Breast epithelium (tissue), 4 donors: ENCODE measurements around the gene CBFA2T2. TPM values are rescaled to one million over a fixed set of nuclear protein-coding genes. Genes with fewer than 3 reads are reported as not detected.
"Not testable (repeated sequence)": the region's sequence is repeated elsewhere in the genome, so short reads cannot be mapped to it uniquely, and the experiment has no call there.

Source experiments
- DNase-seq, 2 donors: peaks; one replicate each; pipeline ENCODE4 v3.0.0-alpha.2; 2019; ENCODE audit warnings: low spot score in 2 of 2
- H3K27ac ChIP-seq, 2 donors: fragments of 200-600 bp; sonication (generic) in 1 of 2; one replicate each; pipeline ENCODE4 v1.5.1; 2016 to 2019; ENCODE audit warnings: mild to moderate bottlenecking in 1 of 2
- H3K27me3 ChIP-seq, 2 donors: fragments of 200-600 bp; sonication (generic) in 1 of 2; one replicate each; pipeline versions ENCODE4 v1.5.1 to v1.6.0; 2017 to 2019; ENCODE audit warnings: control low read depth in 1 of 2, mild to moderate bottlenecking in 1 of 2
- H3K36me3 ChIP-seq: fragments of 200-600 bp; one replicate; pipeline ENCODE4 v1.5.1; 2019
- H3K4me1 ChIP-seq, 2 donors: fragments of 200-600 bp; sonication (generic); one replicate each; pipeline ENCODE4 v1.5.1; 2016 to 2019; ENCODE audit warnings: control low read depth in 1 of 2
- H3K4me3 ChIP-seq, 3 donors: fragments of 200-600 bp; sonication (generic); 1 replicate in 2 of 3; 2 replicates in 1 of 3; pipeline ENCODE4 v1.5.1; 2016 to 2019; ENCODE audit warnings: mild to moderate bottlenecking in 3 of 3, moderate library complexity in 2 of 3
- H3K9me3 ChIP-seq, 2 donors: fragments of 200-600 bp; sonication (generic) in 1 of 2; one replicate each; pipeline ENCODE4 v1.5.1; 2016 to 2019; ENCODE audit warnings: control low read depth in 1 of 2
- POLR2A ChIP-seq: fragments of 450-650 bp; IDR thresholded peaks from one replicate; pipeline ENCODE4 v1.6.1; 2016; ENCODE audit warnings: antibody characterized with exemption, mild to moderate bottlenecking, moderate library complexity
- POLR2AphosphoS5 ChIP-seq, 3 donors: sonication (generic); formaldehyde crosslinking; IDR thresholded peaks; one replicate each; pipeline ENCODE4 v1.6.1; 2017; ENCODE audit warnings: antibody characterized with exemption in 3 of 3
- intact Hi-C: fragments of 100-400 bp; cut with DNase I; formaldehyde crosslinking; loops from one replicate; pipeline ENCODE4 v1.15.1; 2023; ENCODE audit warnings: low total_unique reads
- total RNA-seq, 3 donors: library from RNA; depleted of rRNA; stranded (reverse); fragments of >200 nt; gene quantifications; one replicate each; pipeline ENCODE4 v1.1.0, GENCODE V29; 2016
- TF ChIP-seq, protein P1 (sequence below), 3 donors: fragments of 450-650 bp; IDR thresholded peaks; one replicate each; pipeline ENCODE4 v1.5.1; 2016 to 2017; ENCODE audit warnings: antibody characterized with exemption in 3 of 3, mild to moderate bottlenecking in 3 of 3, moderate library complexity in 3 of 3

Gene CBFA2T2
- total RNA-seq, 3 donors from 2014 or later: 10.9 to 20.9 (median 17.0) TPM

DNA sequence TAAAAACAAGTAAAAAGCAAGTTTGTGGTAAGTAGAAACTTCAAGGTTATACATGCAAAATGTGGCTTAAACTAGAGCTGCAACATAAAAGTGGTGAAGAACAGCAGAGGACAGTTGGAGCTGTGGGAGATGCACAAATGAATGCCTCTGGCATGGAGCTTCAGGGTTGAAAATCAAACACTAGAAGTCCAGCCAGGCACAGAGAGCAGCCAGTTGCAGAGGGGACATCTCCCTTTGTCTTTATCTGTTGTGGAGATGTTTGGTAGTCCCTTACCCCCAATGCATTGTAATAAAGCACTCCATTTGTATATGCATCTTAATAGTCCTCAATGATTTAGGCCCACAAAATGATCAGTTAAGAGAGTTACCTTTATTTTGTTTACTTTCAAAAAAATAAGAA, 99.2 kb downstream of the CBFA2T2 start:
- Histone ChIP-seq H3K4me1 (no peaks in the 10 kb centered on the region), H3K4me3 (no peak overlapping the region), H3K27me3 (no peaks in the 10 kb centered on the region), H3K36me3 (no peaks in the 10 kb centered on the region), H3K27ac (no peak overlapping the region), H3K9me3 (no peaks in the 10 kb centered on the region)
- DNase-seq: no peak
- intact Hi-C loops: no loop called here
- TF ChIP-seq POLR2AphosphoS5 (IDR thresholded peaks at IDR 0.05): no peak
- TF ChIP-seq POLR2A: no peak
- TF ChIP-seq, protein P1, sequence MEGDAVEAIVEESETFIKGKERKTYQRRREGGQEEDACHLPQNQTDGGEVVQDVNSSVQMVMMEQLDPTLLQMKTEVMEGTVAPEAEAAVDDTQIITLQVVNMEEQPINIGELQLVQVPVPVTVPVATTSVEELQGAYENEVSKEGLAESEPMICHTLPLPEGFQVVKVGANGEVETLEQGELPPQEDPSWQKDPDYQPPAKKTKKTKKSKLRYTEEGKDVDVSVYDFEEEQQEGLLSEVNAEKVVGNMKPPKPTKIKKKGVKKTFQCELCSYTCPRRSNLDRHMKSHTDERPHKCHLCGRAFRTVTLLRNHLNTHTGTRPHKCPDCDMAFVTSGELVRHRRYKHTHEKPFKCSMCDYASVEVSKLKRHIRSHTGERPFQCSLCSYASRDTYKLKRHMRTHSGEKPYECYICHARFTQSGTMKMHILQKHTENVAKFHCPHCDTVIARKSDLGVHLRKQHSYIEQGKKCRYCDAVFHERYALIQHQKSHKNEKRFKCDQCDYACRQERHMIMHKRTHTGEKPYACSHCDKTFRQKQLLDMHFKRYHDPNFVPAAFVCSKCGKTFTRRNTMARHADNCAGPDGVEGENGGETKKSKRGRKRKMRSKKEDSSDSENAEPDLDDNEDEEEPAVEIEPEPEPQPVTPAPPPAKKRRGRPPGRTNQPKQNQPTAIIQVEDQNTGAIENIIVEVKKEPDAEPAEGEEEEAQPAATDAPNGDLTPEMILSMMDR (IDR thresholded peaks at IDR 0.05): no peak

DNA sequence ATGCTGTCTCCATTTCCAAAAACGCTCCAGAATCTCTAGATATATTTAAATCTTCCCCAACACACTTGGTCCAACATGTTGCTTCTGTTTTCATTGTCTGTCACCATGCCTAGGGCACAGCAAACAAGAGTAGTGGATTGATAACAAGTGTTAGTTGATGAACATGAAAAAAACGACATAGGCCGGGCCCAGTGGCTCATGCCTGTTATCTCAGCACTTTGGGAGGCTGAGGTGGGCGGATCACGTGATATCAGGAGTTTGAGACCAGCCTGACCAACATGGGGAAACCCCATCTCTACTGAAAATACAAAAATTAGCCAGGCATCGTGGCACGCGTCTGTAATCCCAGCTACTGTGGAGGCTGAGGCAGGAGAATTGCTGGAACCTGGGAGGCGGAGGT, 102.0 kb downstream of the CBFA2T2 start:
- H3K36me3 ChIP-seq, DNase-seq, H3K27me3 ChIP-seq, H3K4me3 ChIP-seq, H3K4me1 ChIP-seq, H3K9me3 ChIP-seq, H3K27ac ChIP-seq, intact Hi-C loops: not testable (repeated sequence)

DNA sequence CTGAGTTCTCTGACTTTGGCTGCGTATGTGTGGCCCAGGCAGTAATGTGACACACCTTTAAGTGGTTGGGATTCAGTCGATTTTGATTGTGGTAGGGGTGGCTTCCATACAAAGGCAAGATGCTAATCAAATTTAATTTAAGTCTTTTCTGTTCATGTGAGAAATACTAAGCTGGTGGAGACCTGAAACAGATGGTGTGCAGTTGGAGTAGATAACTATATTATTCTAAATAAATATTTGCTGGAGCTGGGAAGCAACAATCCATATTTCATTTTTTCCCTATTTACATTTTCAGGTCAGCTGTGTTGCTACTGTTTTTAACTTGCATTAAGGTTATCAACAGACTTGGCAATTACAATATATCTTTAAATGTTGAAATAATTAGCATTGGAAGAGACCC, 104.8 kb downstream of the CBFA2T2 start:
- no peak for DNase-seq
- no peak for TF ChIP-seq POLR2A
- intact Hi-C loops: no loop called here
- H3K27me3 ChIP-seq: no peaks in the 10 kb centered on the region
- no peaks in the 10 kb centered on the region for H3K9me3 ChIP-seq
- no peak overlapping the region for H3K4me3 ChIP-seq
- H3K36me3 ChIP-seq: no peaks in the 10 kb centered on the region
- no peaks in the 10 kb centered on the region for H3K4me1 ChIP-seq
- H3K27ac ChIP-seq: no peak overlapping the region

DNA sequence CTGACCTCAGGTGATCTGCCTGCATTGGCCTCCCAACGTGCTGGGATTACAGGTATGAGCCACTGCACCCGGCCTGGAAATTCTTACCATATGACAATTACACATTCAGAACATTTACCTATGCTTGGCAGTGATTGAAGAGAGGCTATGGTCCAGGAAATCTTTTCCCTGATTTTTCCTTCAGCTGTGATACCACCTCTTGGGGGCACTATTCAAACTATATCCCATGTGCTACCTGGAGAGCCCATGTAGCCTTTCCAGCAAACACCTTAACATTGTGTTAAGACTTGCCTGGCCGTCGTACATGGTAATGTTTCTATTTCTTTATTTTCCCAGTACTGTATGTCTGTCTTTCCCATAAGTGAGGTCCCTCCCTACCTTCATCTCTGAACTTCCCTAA, 110.5 kb downstream of the CBFA2T2 start:
- H3K27ac ChIP-seq: no peak overlapping the region
- intact Hi-C loops: no loop called here

DNA sequence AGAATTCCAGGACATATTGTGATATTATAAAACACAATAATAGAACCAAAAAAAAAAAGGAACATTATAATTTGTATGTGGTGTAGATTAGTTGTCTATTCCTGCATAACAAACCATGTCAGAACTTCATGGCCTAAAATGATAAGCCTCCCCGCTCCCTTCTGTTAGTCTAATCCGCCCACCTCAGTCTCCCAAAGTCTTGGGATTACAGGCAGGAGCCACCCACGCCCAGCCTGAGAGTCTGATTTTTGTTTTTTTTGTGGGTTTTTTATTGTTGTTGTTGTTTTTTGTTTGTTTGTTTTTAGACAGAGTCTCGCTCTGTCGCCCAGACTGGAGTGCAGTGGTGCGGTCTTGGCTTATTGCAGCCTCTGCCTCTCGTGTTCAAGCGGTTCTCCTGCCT, 111.1 kb downstream of the CBFA2T2 start:
- no peaks in the 10 kb centered on the region for H3K27me3 ChIP-seq
- intact Hi-C loops: no loop called here
- DNase-seq: no peak
- no peak overlapping the region for H3K4me3 ChIP-seq
- no peak overlapping the region for H3K27ac ChIP-seq
- H3K9me3 ChIP-seq: no peaks in the 10 kb centered on the region
- no peaks in the 10 kb centered on the region for H3K36me3 ChIP-seq
- H3K4me1 ChIP-seq: no peaks in the 10 kb centered on the region
- TF ChIP-seq POLR2AphosphoS5 (IDR thresholded peaks at IDR 0.05) (no peak), POLR2A (no peak)
- TF ChIP-seq, protein P1 (IDR thresholded peaks at IDR 0.05): no peak

More for the DNA sequence above, 110.5 kb downstream of the CBFA2T2 start:
- Histone ChIP-seq H3K4me3 (no peak overlapping the region), H3K4me1 (no peaks in the 10 kb centered on the region), H3K36me3 (no peaks in the 10 kb centered on the region), H3K9me3 (no peaks in the 10 kb centered on the region), H3K27me3 (no peaks in the 10 kb centered on the region)
- TF ChIP-seq, protein P1 (IDR thresholded peaks at IDR 0.05): no peak
- TF ChIP-seq POLR2AphosphoS5 (IDR thresholded peaks at IDR 0.05) (no peak), POLR2A (no peak)
- no peak for DNase-seq

DNA sequence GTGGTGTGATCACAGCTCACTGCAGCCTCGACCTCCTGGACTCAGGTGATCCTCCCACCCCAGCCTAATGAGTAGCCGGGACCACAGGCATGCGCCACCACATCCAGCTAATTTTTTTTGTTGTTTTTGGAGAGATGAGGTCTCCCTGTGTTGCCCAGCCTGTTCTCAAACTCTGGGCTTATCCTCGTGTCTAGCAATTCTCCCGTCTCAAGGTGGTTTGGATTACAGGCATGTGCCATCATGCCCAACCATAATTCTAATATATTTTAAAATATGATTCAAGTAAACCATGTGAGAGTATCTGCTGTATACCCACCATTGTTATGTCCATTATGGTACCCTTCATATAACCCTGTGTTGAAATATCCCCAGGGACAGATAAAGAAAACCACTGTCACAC, 112.0 kb downstream of the CBFA2T2 start:
- TF ChIP-seq, protein P1 (IDR thresholded peaks at IDR 0.05): no peak
- Histone ChIP-seq H3K9me3 (no peaks in the 10 kb centered on the region), H3K4me1 (no peaks in the 10 kb centered on the region), H3K27me3 (no peaks in the 10 kb centered on the region), H3K36me3 (no peaks in the 10 kb centered on the region), H3K27ac (no peak overlapping the region), H3K4me3 (no peak overlapping the region)
- intact Hi-C loops: no loop called here
- DNase-seq: no peak
